Left cardiac atrium (tissue), 4 donors: ENCODE measurements around the gene DIAPH1. TPM values are rescaled to one million over a fixed set of nuclear protein-coding genes. Genes with fewer than 3 reads are reported as not detected.

Source experiments
- ATAC-seq, 2 donors: fragments of 200-7000 bp; cut with Tn5 transposase; one replicate each; pipeline ENCODE4 v1.9.1; 2020; ENCODE audit warnings: mild to moderate bottlenecking in 2 of 2, moderate library complexity in 2 of 2
- DNase-seq: peaks from one replicate; pipeline ENCODE4 v3.0.0-alpha.2; 2020
- intact Hi-C, 2 donors: fragments of 100-400 bp; cut with DNase I; formaldehyde crosslinking; loops; one replicate each; pipeline versions ENCODE4 v1.14.1 to v1.15.1; 2022 to 2023
- total RNA-seq, 2 donors: library from RNA; stranded (reverse); fragmentation: NEBNext Ultra II Directional; extraction: Animal tissue kit (Norgen Biotek cat#: 25700); gene quantifications; one replicate each; pipeline ENCODE4 v1.2.1, GENCODE V29; 2021
- donor health status: DM: no; HTN: yes; CAD: no.
- donor health status: DM: no; HTN: yes; CAD: no; lungs with severe emphysema.
- donor health status: DM: yes; HTN: yes; CAD: no.
- donor health status: Dilated cardiomyopathy.

Gene DIAPH1
- total RNA-seq, 2 donors from 2014 or later, result 25.9 to 39.4 TPM

- intact Hi-C loops, result no loop called here
- DNase-seq, result no peak
- no peak for ATAC-seq
Measured at GRCh38 chr5:141496038-141496437, 122.8 kb downstream of the DIAPH1 start.

- no peak for DNase-seq
- no peak for ATAC-seq
- intact Hi-C loops, result no loop called here
Measured at GRCh38 chr5:141495453-141495811, 123.4 kb downstream of the DIAPH1 start.

GRCh38 chr5:141494761-141495452 is 123.9 kb downstream of the DIAPH1 start:
- ATAC-seq (no peak), DNase-seq (no peak)
- intact Hi-C loops, result no loop called here

- peak; percentile 44 for DNase-seq
- intact Hi-C loops, result no loop called here
- peak; percentile 46 to 76 for ATAC-seq
Measured at GRCh38 chr5:141493500-141494422, 125.0 kb downstream of the DIAPH1 start.

- ATAC-seq, result peak; percentile 7 to 45
- intact Hi-C loops, result no loop called here
- DNase-seq, result no peak
Measured at GRCh38 chr5:141492168-141492885, 126.5 kb downstream of the DIAPH1 start.

- ATAC-seq (no peak), DNase-seq (no peak)
- intact Hi-C loops, result no loop called here
Measured at GRCh38 chr5:141491323-141492167, 127.3 kb downstream of the DIAPH1 start.

GRCh38 chr5:141490771-141491170 is 128.0 kb downstream of the DIAPH1 start:
- no peak for DNase-seq
- no peak for ATAC-seq
- intact Hi-C loops, result no loop called here

- ATAC-seq (no peak), DNase-seq (no peak)
- intact Hi-C loops, result no loop called here
Measured at GRCh38 chr5:141490271-141490670, 128.5 kb downstream of the DIAPH1 start.

GRCh38 chr5:141489841-141490240 is 129.0 kb downstream of the DIAPH1 start:
- intact Hi-C loops, result no loop called here
- DNase-seq, result no peak
- ATAC-seq, result no peak

- DNase-seq (no peak), ATAC-seq (peak in 1 of 2 donors; percentile 18)
- intact Hi-C loops, result no loop called here
Measured at GRCh38 chr5:141488591-141489561, 129.9 kb downstream of the DIAPH1 start, which contains the start of gene PCDHGC5. TSS of gene PCDHGC5 (plus strand) at chr5:141489081. CDS start at chr5:141489241, 160 bp downstream.

GRCh38 chr5:141487131-141487530 is 131.7 kb downstream of the DIAPH1 start:
- ATAC-seq, result no peak
- intact Hi-C loops, result no loop called here
- no peak for DNase-seq

GRCh38 chr5:141486091-141486490 is 132.7 kb downstream of the DIAPH1 start:
- DNase-seq (no peak), ATAC-seq (no peak)
- intact Hi-C loops, result no loop called here

GRCh38 chr5:141485321-141486055 is 133.3 kb downstream of the DIAPH1 start:
- DNase-seq (no peak), ATAC-seq (no peak)
- intact Hi-C loops, result no loop called here

GRCh38 chr5:141484641-141485311 is 134.0 kb downstream of the DIAPH1 start, which contains the start of gene PCDHGC4:
TSS of gene PCDHGC4 (plus strand) at chr5:141485030. CDS start at chr5:141485174, 144 bp downstream.
- ATAC-seq (peak; percentile 40 to 56), DNase-seq (no peak)
- intact Hi-C loops, result no loop called here

GRCh38 chr5:141484310-141484640 is 134.5 kb downstream of the DIAPH1 start:
- DNase-seq, result no peak
- intact Hi-C loops, result no loop called here
- ATAC-seq, result no peak

- intact Hi-C loops, result no loop called here
Measured at GRCh38 chr5:141483902-141484301, 134.9 kb downstream of the DIAPH1 start.

More at GRCh38 chr5:141483902-141484301, 134.9 kb downstream of the DIAPH1 start:
- ATAC-seq (no peak), DNase-seq (no peak)
